HG03159 (cell line): ENCODE measurements around the gene PPP3R1.
A peak's percentile ranks its signal among the peaks of the same experiment; 100 is the strongest.

Experiments used
- ATAC-seq: cut with Tn5 transposase; IDR thresholded peaks from one replicate; pipeline ENCODE4 v1.9.1; 2021; ENCODE audit warnings: mild to moderate bottlenecking, moderate library complexity; ENCODE audit not compliant: unreplicated experiment

PPP3R1 gene

GRCh38 chr2:68236103-68236734, 16.1 kb downstream of the PPP3R1 start:
- ATAC-seq, result no peak

GRCh38 chr2:68235090-68235489, 17.2 kb downstream of the PPP3R1 start:
- ATAC-seq, result no peak

GRCh38 chr2:68234405-68234804, 17.9 kb downstream of the PPP3R1 start:
- ATAC-seq, result no peak

- ATAC-seq, result no peak
Measured at GRCh38 chr2:68231061-68231372, 21.3 kb downstream of the PPP3R1 start.

GRCh38 chr2:68230241-68231060, 21.9 kb downstream of the PPP3R1 start:
- ATAC-seq, result no peak

- no peak for ATAC-seq
Measured at GRCh38 chr2:68226794-68227193, 25.5 kb downstream of the PPP3R1 start.

- ATAC-seq, result peak; percentile 58
Measured at GRCh38 chr2:68225119-68225632, 27.2 kb downstream of the PPP3R1 start.

GRCh38 chr2:68223419-68223818, 28.9 kb downstream of the PPP3R1 start:
- ATAC-seq, result no peak

- ATAC-seq, result no peak
Measured at GRCh38 chr2:68222287-68222686, 30.0 kb downstream of the PPP3R1 start.

GRCh38 chr2:68218343-68218901, 33.9 kb downstream of the PPP3R1 start:
- ATAC-seq, result no peak

- no peak for ATAC-seq
Measured at GRCh38 chr2:68217729-68218128, 34.6 kb downstream of the PPP3R1 start.

- ATAC-seq, result no peak
Measured at GRCh38 chr2:68216454-68217310, 35.6 kb downstream of the PPP3R1 start.

GRCh38 chr2:68214381-68214780, 38.0 kb downstream of the PPP3R1 start:
- ATAC-seq, result peak; percentile 71

- no peak for ATAC-seq
Measured at GRCh38 chr2:68206793-68207192, 45.5 kb downstream of the PPP3R1 start.

- ATAC-seq, result peak; percentile 93
Measured at GRCh38 chr2:68203587-68203986, 48.7 kb downstream of the PPP3R1 start.

- ATAC-seq, result no peak
Measured at GRCh38 chr2:68200157-68200787, 52.1 kb downstream of the PPP3R1 start.

GRCh38 chr2:68196120-68196716, 56.1 kb downstream of the PPP3R1 start:
- no peak for ATAC-seq

- ATAC-seq, result no peak
Measured at GRCh38 chr2:68195096-68195495, 57.2 kb downstream of the PPP3R1 start.

GRCh38 chr2:68193787-68194372, 58.5 kb downstream of the PPP3R1 start:
- ATAC-seq, result no peak

GRCh38 chr2:68193144-68193543, 59.2 kb downstream of the PPP3R1 start:
- no peak for ATAC-seq
